Psoas muscle (tissue), 8 donors: ENCODE data around the gene PACSIN2. TPM values are rescaled to one million over a fixed set of nuclear protein-coding genes. Genes with fewer than 3 reads are reported as not detected.

ENCODE experiments used
- ATAC-seq, 4 donors: fragments of 200-7000 bp; cut with Tn5 transposase; one replicate each; pipeline ENCODE4 v1.9.1; 2020; ENCODE audit warnings: moderate library complexity in 3 of 4, mild to moderate bottlenecking in 2 of 4
- DNase-seq, 2 donors: peaks; one replicate each; pipeline ENCODE4 v3.0.0-alpha.2; 2020
- H3K27ac ChIP-seq: fragments of 200-600 bp; one replicate; pipeline ENCODE4 v1.8.0; 2022
- H3K27me3 ChIP-seq, 3 donors: fragments of 200-600 bp in 1 of 3; one replicate each; pipeline versions ENCODE4 v1.6.1 to v1.8.0; 2013 to 2022; ENCODE audit warnings: low read length in 2 of 3, mild to moderate bottlenecking in 2 of 3, moderate library complexity in 1 of 3; ENCODE audit not compliant: insufficient read depth in 3 of 3
- H3K36me3 ChIP-seq, 2 donors: fragments of 200-600 bp in 1 of 2; one replicate each; pipeline versions ENCODE4 v1.6.1 to v1.8.0; 2013 to 2022; ENCODE audit warnings: low read depth in 1 of 2, mild to moderate bottlenecking in 1 of 2, moderate library complexity in 1 of 2; ENCODE audit not compliant: insufficient read depth in 1 of 2
- H3K4me1 ChIP-seq: fragments of 200-600 bp; one replicate; pipeline ENCODE4 v1.8.0; 2022
- H3K4me3 ChIP-seq: fragments of 200-600 bp; one replicate; pipeline ENCODE4 v1.8.0; 2022; ENCODE audit warnings: mild to moderate bottlenecking
- H3K9me3 ChIP-seq: fragments of 200-600 bp; one replicate; pipeline ENCODE4 v1.8.0; 2022
- WGBS, 3 donors: extraction: QIAGEN DNeasy Blood & Tissue Kit; methylation state at CpG; one replicate each; pipeline versions ENCODE4 v1.1.6 to v1.1.7; 2013; 5-methylcytosine and 5-hydroxymethylcytosine counted together
- intact Hi-C, 2 donors: fragments of 100-400 bp; cut with DNase I; formaldehyde crosslinking; loops; one replicate each; pipeline versions ENCODE4 v1.11.0 to v1.14.2; 2022
- polyA plus RNA-seq, 3 donors: library from polyadenylated mRNA; stranded (reverse); fragments of 200-250 nt; gene quantifications; one replicate each; pipeline ENCODE4 v1.2.3, GENCODE V29; 2013
- total RNA-seq, 4 donors: library from RNA; stranded (reverse); fragmentation: NEBNext Ultra II Directional in 2 of 4; extraction: Animal tissue kit (Norgen Biotek cat#: 25700) in 2 of 4; gene quantifications; one replicate each; pipeline versions ENCODE4 v1.2.1 to v1.2.4, GENCODE V29; 2021 to 2023
- TF ChIP-seq, protein P1 (sequence below): fragments of 200-600 bp; IDR thresholded peaks from one replicate; pipeline ENCODE4 v1.8.0; 2022; ENCODE audit warnings: antibody characterized with exemption
- donor health status: healthy with polysubstance abuse.
- donor health status: DM: no; HTN: no; CAD: no; lungs with moderate emphysema.
- donor health status: Bipolar disorder and iron deficiency.
- donor health status: healthy.
- donor health status: DM: yes; HTN: yes; CAD: no.
- donor health status: DM: no; HTN: no; CAD: no.
- donor health status: DM: no; HTN: no; CAD: no.
- donor health status: DM: yes; HTN: yes; CAD: no.

PACSIN2 gene
- total and polyA plus RNA-seq, 7 donors: 21.0 to 52.2 (median 31.4) TPM

DNA sequence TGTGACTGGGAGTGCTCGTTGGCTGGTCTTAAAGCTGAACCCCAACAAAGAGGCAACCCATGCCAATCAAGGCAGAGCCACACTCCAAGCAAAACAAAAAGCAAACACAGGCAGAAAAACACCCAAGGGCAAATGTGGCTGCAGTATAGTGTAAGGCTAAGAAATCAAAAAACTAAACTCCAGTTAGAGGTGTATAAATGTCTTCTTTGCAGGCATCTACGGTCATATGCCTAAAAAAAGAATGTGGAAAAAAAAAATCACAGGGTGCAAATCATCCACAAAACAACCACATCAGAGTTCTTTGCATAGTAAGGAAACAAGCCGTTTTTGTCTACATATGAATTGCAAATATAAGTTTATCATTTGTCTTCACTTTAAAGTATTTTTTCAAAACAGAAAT lies 185.6 kb downstream of the PACSIN2 start:
- H3K36me3 ChIP-seq: peaks cover 4 to 100% of the 10 kb centered on the region in 2 donors
- H3K4me3 ChIP-seq: no peak overlapping the region
- intact Hi-C loops: no loop called here
- no peaks in the 10 kb centered on the region for H3K27me3 ChIP-seq
- TF ChIP-seq, protein P1, sequence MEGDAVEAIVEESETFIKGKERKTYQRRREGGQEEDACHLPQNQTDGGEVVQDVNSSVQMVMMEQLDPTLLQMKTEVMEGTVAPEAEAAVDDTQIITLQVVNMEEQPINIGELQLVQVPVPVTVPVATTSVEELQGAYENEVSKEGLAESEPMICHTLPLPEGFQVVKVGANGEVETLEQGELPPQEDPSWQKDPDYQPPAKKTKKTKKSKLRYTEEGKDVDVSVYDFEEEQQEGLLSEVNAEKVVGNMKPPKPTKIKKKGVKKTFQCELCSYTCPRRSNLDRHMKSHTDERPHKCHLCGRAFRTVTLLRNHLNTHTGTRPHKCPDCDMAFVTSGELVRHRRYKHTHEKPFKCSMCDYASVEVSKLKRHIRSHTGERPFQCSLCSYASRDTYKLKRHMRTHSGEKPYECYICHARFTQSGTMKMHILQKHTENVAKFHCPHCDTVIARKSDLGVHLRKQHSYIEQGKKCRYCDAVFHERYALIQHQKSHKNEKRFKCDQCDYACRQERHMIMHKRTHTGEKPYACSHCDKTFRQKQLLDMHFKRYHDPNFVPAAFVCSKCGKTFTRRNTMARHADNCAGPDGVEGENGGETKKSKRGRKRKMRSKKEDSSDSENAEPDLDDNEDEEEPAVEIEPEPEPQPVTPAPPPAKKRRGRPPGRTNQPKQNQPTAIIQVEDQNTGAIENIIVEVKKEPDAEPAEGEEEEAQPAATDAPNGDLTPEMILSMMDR: no peak
- no peaks in the 10 kb centered on the region for H3K4me1 ChIP-seq
- H3K27ac ChIP-seq: no peak overlapping the region
- ATAC-seq: no peak
- DNase-seq: no peak
- H3K9me3 ChIP-seq: no peaks in the 10 kb centered on the region
- WGBS, 3 donors: 62 to 80% (median 72%) methylated on average over 3 of the region's 3 CpGs

- no peaks in the 10 kb centered on the region for H3K9me3 ChIP-seq
- H3K27ac ChIP-seq: no peak overlapping the region
- no peak overlapping the region for H3K4me3 ChIP-seq
- TF ChIP-seq, protein P1: no peak
- peaks cover 7 to 99% of the 10 kb centered on the region in 2 donors for H3K36me3 ChIP-seq
- 82 to 87% (median 84%) methylated on average over 3 of the region's 3 CpGs for WGBS, 3 donors
- peaks cover 8% of the 10 kb centered on the region for H3K4me1 ChIP-seq
- ATAC-seq (no peak), DNase-seq (no peak)
- intact Hi-C loops: no loop called here
- no peaks in the 10 kb centered on the region for H3K27me3 ChIP-seq
These were observed 189.2 kb downstream of the PACSIN2 start for GRCh38 chr22:42825796-42826195.

DNA sequence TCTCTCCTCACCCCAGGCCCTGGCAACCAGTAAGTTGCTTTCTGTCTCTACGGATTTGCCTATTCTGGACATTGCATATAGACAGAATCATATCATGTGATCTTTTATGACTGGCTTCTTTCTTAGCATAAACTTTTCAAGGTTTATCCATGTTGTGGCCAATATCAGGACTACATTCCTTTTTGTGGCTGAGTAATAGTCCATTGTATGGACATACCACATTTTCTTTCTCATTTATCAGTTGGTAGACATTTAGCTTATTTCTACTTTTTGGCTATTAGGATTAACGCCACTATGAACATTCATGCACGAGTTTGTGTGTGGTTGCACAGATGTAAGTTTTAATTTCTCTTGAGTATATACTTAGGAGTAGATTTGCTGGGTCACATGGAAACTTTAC lies 193.6 kb downstream of the PACSIN2 start:
- no peaks in the 10 kb centered on the region for H3K27me3 ChIP-seq
- ATAC-seq: no peak
- no peak for DNase-seq
- intact Hi-C loops: loop anchor here (2.0 to 5.0 kb wide), 4 partner anchors 39 to 159 kb away; no protein-coding TSS in a partner anchor
- no peak overlapping the region for H3K27ac ChIP-seq
- H3K36me3 ChIP-seq: peaks cover 10 to 67% of the 10 kb centered on the region in 2 donors
- H3K4me3 ChIP-seq: no peak overlapping the region
- TF ChIP-seq, protein P1: no peak
- H3K4me1 ChIP-seq: peaks cover 16% of the 10 kb centered on the region
- 86 to 97% (median 90%) methylated on average over 3 of the region's 3 CpGs for WGBS, 3 donors
- H3K9me3 ChIP-seq: no peaks in the 10 kb centered on the region

- Histone ChIP-seq H3K36me3 (peaks cover 10 to 63% of the 10 kb centered on the region in 2 donors), H3K9me3 (no peaks in the 10 kb centered on the region), H3K4me1 (peaks cover 16% of the 10 kb centered on the region), H3K4me3 (no peak overlapping the region), H3K27ac (no peak overlapping the region), H3K27me3 (no peaks in the 10 kb centered on the region)
- TF ChIP-seq, protein P1: peak; percentile 75
- ATAC-seq: peak in 3 of 4 donors; percentile 37 to 73 (median 47)
- DNase-seq: no peak
- 42 to 64% (median 60%) methylated on average over 9 of the region's 9 CpGs for WGBS, 3 donors
- intact Hi-C loops: loop anchor here (1.0 to 5.0 kb wide), 6 partner anchors 38 to 199 kb away; no protein-coding TSS in a partner anchor
These were observed 194.7 kb downstream of the PACSIN2 start for GRCh38 chr22:42820045-42820763.

Other genes with a start within 250 kb of the PACSIN2 start
- 10 to 100 TPM; 19.7 to 36.1 (median 25.8) TPM for gene ARFGAP3, start 157.9 kb downstream of the PACSIN2 start, total RNA-seq
- gene ARFGAP3, start 157.9 kb downstream of the PACSIN2 start, polyA plus RNA-seq: 10 to 100 TPM; 18.4 to 25.0 (median 20.1) TPM
- 1 to 10 TPM; 1.2 to 3.0 (median 2.0) TPM for gene TTLL1, start 74.2 kb upstream of the PACSIN2 start, total RNA-seq
- 1 to 10 TPM; 1.9 to 4.9 (median 3.8) TPM for gene TTLL1, start 74.2 kb upstream of the PACSIN2 start, polyA plus RNA-seq
- not detected for gene BIK, start 95.6 kb upstream of the PACSIN2 start, total RNA-seq
- gene BIK, start 95.6 kb upstream of the PACSIN2 start, polyA plus RNA-seq: not detected
- gene MCAT, start 128.2 kb upstream of the PACSIN2 start, total RNA-seq: 10 to 100 TPM; 14.8 to 21.7 (median 16.9) TPM
- gene MCAT, start 128.2 kb upstream of the PACSIN2 start, polyA plus RNA-seq: 10 to 100 TPM; 21.9 to 33.4 (median 23.4) TPM
- 10 to 100 TPM; 35.8 to 69.9 (median 59.5) TPM for gene TSPO, start 136.4 kb upstream of the PACSIN2 start, total RNA-seq
- gene TSPO, start 136.4 kb upstream of the PACSIN2 start, polyA plus RNA-seq: 100 to 1,000 TPM in 2 of 3 donors, 10 to 100 TPM in 1; 74.8 to 148 (median 101) TPM
- gene TTLL12, start 172.0 kb upstream of the PACSIN2 start, total RNA-seq: 10 to 100 TPM; 12.3 to 15.1 (median 13.5) TPM
- gene TTLL12, start 172.0 kb upstream of the PACSIN2 start, polyA plus RNA-seq: 10 to 100 TPM in 2 of 3 donors, 1 to 10 TPM in 1; 9.9 to 20.7 (median 17.5) TPM